NCI-H146 treated with DMSO at 0.1 percent for 48 hours (cell line): ENCODE measurements around the gene MTCH1.

Experiments used
- DNase-seq: peaks from one replicate; lab custom pipeline; 2025; ENCODE audit not compliant: unreplicated experiment; lab: John Stamatoyannopoulos, UW

MTCH1 gene

GRCh38 chr6:37018198-37019064 lies 32.4 kb upstream of the MTCH1 start:
- DNase-seq: peak; percentile 82

DNA sequence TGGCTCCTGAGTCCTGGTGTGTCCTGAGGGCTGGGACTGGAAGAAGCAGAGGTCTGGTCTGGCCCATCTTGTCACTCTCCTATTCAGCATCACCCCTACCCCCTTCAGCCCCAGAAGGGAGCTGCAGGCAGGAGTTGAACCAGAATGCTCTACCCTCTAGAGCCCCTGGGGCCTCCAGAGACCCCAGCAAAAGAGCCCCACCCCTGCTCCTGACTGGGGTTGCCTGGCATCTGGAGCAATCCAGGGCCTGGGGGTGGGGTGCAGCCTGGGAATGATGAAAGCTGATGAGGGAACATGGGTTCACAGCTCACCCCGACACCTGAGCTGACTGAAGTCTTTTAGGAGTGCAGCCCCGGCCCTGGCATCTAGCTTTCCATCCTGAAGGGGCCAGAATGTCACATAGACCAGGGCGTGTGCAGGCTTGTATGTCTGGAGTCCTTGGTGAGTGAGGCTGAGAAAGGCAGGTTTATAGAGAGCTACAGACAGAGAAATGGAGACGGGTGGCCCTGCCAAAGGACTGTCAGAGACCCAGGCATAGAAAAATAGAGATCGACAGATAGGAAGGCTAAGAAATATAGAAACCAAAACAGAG lies 31.7 kb upstream of the MTCH1 start:
- no peak for DNase-seq

DNA sequence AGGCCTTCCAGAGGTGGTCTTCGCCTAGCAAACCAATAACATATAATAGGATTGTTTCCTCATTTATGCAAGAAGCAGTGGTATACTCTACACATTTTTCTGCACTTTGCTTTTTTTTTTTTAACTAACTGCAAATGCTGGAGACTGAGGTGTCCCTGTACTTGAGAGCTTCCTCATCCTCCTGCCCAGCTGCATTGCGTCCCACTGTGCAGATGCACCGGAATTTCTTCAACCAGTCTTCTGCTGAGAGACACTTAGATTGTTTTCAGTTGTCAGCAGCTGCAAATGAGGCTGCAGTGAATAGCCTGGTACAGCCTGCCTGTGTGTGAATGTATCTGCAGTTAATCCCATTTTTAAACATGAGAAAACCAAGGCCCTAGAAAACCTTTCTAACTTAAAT lies 31.0 kb upstream of the MTCH1 start:
- no peak for DNase-seq

GRCh38 chr6:37015532-37015931 lies 29.5 kb upstream of the MTCH1 start:
- no peak for DNase-seq

- DNase-seq: no peak
These were observed 28.7 kb upstream of the MTCH1 start for GRCh38 chr6:37014667-37015066.

DNA sequence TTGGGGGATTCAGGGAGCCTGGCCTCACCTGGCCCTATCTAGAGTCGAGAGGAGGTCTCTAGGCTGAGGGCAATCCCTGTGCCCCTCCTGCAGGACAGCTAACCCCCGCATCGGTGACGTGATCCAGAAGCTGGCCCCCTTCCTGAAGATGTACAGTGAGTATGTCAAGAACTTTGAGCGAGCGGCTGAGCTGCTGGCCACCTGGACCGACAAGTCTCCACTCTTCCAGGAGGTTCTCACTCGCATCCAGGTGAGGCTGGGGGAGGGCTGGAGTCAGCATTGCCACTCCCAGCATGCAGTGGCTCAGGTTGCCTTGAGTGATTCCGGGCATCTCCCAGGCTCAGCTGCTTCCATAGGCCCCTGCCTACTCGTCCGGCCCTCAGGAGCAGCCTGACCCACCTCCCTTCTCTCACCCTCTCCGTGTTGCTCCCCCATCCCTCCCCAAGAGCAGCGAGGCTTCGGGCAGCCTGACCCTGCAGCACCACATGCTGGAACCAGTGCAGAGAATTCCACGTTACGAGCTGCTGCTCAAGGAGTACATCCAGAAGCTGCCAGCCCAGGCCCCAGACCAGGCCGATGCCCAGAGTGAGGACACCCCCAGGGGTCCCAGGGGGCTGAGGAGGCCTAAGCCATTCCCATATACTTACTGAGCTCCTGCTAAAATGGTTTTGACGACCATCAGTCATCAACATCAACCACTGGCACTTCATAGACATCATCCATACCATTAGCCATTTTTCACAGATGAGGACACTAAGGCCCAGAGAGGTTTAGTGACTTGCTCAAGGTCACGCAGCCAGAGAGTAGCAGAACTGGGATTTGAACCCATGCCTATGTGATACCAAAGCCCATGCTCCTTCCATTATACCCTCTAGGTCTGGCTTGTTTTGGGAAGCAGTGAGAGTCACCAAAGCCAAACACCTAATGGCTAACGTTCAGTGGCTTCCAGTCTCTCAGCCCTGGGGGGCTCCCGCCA lies 27.8 kb upstream of the MTCH1 start:
- no peak for DNase-seq

DNA sequence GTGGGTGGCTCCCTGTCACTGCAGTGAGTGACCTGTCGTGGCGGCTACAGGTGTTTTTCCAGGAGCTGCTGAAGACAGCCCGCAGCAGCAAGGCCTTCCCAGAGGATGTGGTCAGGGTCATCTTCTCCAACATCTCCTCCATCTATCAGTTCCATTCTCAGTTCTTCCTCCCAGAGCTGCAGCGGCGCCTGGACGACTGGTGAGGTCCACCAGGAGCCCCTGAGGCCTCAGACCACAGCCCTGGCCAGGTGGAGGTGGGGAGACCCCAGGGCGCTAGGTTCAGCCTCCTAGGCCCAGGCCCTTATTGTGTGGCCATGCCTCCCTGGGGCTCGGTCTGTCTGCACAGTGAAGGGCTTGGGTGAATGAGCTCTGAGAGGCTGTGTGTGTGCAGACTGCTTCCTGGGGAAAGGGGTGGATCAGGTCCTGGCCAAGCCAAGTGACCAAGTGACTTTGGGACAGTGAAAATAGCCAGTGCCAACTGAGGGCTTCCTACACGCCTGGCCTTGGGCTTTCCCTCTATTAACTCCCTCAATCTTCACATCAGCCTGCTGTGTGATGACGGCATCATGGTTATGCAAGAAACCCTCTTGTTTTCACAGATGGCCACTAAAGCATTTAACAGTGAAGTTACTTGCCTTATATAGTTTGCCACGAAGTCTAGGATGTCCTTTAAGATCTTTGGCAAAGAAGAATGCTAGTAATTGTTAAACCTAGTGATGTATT lies 25.8 kb upstream of the MTCH1 start:
- DNase-seq: no peak

DNA sequence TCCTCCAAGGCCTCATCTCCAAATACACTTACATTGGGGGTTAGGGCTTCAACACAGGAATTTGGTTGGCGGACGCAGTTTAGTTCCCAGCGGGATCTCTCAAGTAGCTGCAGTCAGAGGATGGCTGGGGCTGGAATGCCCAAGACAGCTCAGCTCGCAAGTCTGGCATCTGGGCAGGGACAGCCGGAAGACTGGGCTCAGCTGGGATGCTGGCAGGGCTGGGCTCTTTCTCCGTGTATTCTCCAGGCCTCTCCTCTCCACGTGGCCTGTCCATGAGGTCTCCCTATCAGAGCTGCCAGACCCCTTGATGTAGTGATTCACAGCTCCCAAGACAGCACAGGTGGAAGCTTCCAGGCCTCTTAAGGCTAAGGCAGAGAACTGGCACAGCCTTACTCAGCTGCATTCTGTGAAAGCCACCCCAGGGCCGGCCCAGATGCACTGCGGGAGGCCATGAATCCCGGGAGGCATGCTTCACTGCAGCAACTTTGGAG lies 24.5 kb upstream of the MTCH1 start:
- no peak for DNase-seq

DNA sequence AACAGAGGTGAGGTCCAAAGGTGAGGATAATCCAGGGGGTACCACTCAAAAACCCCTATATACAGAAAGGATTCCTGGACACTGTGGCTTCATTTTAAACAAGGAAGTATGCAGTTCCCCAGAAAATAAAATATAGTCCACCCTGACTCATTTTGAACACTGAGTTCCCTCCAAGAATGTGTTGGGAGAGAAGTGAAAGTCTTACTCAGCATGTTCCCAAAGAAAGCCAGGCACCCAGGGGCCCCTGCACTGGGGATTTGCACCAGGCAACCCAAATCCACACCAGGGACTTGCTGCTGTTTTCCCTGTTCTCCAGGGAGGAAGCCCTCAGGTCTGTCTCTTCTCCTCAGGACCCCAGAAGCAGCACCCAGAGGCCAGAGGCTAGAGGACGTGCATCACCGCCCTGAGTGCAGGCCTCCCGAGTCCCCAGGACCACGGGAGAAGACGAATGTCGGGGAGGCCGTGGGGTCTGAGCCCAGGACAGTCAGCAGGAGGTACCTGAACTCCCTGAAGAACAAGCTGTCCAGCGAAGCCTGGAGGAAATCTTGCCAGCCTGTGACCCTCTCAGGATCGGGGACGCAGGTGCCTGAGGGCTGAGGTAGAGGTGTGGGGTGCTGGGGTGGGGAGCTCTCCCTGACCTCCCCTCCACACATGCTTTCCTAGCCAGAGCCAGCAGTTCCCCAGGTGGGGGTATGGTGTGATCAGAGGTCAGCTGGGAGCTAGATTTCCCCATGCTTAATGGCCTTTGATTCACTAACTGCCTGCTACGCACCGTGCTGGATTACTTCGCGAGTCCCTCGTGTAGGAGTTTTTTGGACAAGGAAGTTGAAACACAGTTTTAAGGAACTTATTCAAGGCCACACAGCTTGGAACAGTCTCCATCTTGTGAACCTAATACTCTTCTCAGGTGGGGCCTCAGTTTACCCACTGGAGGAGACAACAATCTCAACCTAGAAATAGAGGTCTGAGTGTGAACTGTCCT lies 22.8 kb upstream of the MTCH1 start:
- no peak for DNase-seq

DNA sequence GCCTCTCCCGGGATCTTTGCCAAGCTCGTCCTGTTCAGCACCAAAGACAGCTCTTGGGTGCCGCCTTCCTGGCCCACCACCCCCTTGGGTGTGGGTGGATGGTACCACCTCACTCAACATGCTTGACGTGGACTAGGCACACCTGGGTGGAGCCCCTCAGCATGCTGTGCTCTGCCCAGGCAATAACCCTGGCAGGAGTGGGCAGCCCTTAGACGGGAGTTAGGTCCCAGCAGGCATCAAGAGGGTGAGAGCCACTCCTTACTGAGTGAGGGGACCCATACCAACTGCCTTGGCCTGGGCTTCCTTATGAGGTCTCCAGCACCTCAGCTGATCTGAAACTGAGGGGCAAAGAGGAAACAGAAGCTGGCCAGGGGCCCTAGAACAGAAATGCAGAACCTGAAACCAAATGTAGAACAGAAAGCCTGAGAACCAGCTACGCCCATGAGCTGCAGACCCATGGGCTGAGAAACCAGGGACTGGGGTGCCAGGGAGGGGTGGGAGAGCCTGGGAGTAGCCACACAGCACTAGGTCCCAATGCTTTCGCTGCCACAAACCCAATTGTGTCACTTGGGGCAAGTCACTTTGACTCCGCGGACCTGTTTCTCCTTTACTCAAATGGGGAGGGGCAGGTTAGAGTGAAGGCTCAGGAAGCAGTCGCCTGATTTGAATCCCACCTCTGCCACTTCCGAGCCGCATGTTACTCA lies 21.5 kb upstream of the MTCH1 start:
- DNase-seq: no peak

DNA sequence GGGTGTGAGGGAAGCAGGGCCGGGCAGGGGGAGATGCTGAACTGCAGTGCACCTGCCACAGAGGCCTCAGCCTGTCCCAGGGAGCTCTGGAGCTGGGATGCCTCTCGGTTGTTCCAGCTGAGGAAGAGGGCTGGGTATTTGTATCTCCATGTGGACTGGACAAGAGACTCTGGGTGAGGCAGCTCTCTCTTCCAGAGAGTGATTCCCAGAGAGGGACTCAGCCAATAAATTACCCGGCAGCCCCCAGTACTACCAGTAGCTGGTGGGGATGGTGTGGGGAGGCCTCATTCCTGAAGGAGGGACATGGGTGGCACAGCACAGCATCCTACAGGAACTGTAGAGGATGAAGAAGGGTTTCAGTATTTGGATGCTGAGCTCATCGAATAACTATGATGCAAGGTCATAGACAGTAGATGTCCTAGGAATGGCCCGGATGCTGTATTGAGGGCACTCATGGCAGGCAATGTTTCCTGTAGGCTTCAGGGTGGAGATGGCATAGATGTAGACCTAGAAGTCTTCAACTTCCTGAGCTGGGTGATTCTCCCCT lies 20.9 kb upstream of the MTCH1 start:
- no peak for DNase-seq

DNA sequence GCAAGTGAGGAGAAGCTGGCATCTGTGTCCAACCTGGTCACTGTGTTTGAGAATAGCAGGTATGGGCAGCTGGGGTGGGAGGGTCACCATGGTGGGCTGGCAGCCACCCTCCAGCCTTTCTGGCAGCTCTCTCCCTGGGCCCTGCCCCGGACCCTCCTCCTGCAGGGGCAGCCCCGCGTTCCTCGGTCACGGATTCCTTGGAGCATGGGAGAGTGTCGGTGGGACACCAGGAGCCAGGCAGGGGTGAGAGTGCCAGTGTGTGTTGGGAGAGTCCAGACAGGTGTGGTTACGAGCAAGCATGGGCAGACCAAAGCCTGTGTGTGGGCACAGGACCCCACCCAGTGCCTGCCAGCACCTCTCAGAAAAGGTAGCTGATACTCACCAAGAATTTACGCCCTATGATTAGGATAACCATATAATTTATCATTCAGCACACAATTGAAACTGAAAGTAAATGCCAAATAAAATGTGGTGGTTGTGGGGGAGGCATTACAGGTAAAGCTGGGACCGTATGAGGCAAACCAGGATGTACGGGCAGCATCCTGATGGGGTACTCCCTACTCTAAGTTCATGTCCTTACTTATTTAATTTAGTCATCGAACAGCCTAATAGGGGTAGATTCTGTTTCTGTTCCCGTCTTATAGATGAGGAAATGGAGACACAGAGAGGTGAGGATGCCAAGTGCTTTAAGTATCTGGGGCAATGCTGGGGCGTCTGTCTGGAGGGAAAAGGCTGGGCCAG lies 20.0 kb upstream of the MTCH1 start:
- DNase-seq: no peak

- no peak for DNase-seq
These were observed 19.2 kb upstream of the MTCH1 start, which contains the start of gene FGD2 for GRCh38 chr6:37005061-37005810. Gene FGD2 (plus strand): TSS chr6:37005655. CDS start chr6:37005818, 163 bp downstream.

- DNase-seq: no peak
These were observed 18.3 kb upstream of the MTCH1 start for GRCh38 chr6:37004044-37004980.

DNA sequence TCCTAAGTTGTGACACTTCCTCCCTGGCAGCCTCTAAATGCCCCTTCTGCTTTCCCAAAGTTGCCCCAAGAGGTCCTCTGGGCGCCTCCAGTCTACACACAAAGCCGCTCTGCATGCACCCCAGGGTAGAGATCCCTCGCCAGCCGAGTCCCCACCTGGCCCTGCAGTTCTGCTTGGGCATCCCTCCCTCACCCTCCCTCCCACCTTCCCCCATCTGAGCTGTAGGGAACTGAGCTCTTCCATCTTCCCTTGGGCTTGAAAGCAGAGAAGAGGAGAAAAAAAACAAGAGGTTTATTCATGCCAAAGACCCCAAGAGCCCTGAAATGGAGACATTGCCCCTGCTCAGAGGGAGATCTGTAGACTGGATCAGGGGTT lies 13.7 kb upstream of the MTCH1 start:
- no peak for DNase-seq
